GM20431 (cell line): ENCODE measurements around the gene UTP14A.
"Not testable (repeated sequence)": the region's sequence is repeated elsewhere in the genome, so short reads cannot be mapped to it uniquely, and the experiment has no call there.

Experiments
- in situ Hi-C: fragments of 300-500 bp; cut with MseI, MboI; formaldehyde crosslinking; loops from one replicate; pipeline ENCODE4 v1.15.0; 2020; ENCODE audit warnings: low sequenced_read_pairs; ENCODE audit not compliant: unreplicated experiment

The UTP14A gene, protein sequence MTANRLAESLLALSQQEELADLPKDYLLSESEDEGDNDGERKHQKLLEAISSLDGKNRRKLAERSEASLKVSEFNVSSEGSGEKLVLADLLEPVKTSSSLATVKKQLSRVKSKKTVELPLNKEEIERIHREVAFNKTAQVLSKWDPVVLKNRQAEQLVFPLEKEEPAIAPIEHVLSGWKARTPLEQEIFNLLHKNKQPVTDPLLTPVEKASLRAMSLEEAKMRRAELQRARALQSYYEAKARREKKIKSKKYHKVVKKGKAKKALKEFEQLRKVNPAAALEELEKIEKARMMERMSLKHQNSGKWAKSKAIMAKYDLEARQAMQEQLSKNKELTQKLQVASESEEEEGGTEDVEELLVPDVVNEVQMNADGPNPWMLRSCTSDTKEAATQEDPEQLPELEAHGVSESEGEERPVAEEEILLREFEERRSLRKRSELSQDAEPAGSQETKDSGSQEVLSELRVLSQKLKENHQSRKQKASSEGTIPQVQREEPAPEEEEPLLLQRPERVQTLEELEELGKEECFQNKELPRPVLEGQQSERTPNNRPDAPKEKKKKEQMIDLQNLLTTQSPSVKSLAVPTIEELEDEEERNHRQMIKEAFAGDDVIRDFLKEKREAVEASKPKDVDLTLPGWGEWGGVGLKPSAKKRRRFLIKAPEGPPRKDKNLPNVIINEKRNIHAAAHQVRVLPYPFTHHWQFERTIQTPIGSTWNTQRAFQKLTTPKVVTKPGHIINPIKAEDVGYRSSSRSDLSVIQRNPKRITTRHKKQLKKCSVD

DNA sequence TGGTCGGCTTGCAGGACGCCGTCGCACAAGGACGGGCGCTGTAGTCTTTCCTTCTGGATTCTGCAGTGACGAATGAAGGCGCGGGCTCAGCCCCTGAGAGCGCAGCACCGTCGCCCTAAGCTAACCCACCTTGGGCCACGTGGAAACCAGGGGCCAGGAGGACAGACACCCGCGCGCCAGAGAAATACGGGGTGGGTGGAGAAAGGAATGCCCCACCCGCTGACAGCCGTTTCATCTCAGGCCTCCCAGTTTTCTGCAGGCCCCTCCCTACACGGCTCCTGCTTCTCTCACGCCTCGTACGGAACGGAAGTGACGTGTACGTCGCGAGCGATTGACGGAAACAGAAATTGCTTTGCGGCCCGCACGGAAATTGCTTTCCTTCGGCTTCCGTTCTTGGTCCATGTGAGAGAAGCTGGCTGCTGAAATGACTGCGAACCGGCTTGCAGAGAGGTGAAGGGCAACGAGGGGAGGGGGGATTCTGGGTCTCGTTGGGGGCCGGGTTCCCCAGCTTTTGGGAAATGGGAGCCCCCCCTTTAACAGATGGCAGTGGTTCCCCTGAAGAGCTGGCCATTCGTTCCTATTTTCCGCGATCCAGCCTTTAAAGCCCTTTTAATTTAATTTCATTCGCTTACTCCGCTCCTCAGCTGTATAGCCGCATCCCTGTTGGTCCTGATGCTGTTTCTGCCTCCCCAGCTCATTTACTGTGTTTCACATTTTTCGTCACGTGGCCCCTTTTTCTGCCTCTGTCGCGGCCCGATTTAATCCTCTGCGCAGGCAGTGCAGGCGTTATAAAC is at the start of gene UTP14A:
Gene UTP14A (plus strand): TSS at position 378 of the 794 bp plus-strand sequence. CDS start 47 bp downstream, at position 425.
- in situ Hi-C loops = no loop called here

GRCh38 chrX:129859134-129859533 is 46.8 kb upstream of the UTP14A start:
- in situ Hi-C loops = not testable (repeated sequence)

DNA sequence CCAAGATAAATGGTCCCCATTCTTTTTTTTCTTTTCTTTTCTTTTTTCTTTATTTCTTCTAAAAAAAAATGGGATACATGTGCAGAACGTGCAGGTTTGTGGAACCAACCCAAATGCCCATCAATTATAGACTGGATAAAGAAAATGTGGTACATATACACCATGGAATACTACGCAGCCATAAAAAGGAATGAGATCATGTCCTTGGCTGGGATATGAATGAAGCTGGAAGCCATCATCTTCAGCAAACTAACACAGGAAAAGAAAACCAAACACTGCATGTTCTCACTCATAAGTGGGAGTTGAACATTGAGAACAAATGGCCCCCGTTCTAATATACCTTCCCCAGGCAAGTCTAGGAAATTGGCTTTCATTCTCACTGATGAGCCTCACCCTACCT is 39.6 kb upstream of the UTP14A start:
- in situ Hi-C loops = not testable (repeated sequence)

DNA sequence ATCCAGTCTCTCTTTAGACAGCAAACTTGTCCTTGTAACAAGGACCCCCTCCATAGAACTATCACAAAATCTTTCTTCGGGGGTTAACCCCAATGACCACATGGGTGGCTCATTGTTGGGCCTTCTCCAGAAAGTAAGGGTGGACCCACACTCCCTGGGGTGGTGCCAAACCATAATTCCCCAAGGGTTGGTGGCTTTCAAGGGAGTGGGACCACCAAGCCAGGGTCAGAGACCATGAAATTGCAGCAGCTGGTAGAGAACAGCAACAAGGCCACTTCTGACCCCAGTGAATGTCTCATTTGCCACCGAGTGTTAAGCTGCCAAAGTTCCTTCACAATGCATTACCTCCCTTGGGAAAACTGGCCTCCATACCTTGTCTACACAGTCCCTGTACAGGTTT is 33.4 kb upstream of the UTP14A start:
- in situ Hi-C loops = no loop called here

DNA sequence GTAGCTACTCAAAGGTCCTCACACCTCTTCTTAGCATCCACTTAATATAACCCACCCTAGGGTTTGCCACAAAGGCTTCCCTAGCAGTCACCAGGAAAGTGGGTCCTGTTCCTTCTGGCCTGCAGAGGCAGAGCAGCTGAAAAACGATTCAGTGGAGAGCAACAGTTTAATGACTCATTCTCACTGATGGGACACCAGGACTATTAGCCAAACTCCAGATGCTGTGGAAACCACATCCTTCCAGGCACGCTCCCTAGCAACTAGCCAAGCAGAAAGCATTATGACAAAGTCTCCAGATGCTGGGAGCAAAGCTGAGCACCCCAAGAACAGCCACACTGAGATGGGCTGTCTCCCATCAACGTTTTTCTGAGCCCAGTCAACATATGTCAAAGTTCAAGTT is 30.3 kb upstream of the UTP14A start:
- in situ Hi-C loops = no loop called here

GRCh38 chrX:129876771-129877305 is 29.1 kb upstream of the UTP14A start:
- in situ Hi-C loops = no loop called here

- in situ Hi-C loops = no loop called here
These were observed 28.6 kb upstream of the UTP14A start for GRCh38 chrX:129877401-129877800.

- in situ Hi-C loops = no loop called here
These were observed 5.9 kb upstream of the UTP14A start for GRCh38 chrX:129900054-129900453.

- in situ Hi-C loops = no loop called here
These were observed 2.7 kb downstream of the UTP14A start for GRCh38 chrX:129908636-129909035.

- in situ Hi-C loops = no loop called here
These were observed 19.5 kb downstream of the UTP14A start for GRCh38 chrX:129925305-129926092.

DNA sequence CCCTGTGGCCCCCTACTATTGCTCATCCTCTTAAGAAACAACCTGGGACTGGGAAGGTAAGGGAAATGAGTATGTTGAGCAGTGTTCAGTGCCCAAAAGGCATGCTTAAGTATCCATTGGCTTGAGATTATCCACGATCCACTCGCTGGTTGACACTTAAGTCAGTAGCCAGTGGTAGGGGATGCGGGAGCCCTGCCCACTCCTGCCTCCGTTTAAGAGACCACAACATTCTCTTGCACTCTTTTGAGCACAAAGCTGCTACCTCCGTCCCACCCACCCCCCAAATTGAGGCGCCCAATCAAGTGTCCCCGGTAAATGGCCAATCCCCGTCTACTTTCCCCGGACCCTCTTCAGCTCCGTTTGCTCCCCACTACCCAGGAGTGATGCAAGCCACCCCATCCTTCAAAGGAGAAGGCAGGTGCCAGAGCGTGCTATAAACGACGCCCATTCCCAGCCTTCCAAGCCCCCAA is 25.0 kb downstream of the UTP14A start:
- in situ Hi-C loops = no loop called here

DNA sequence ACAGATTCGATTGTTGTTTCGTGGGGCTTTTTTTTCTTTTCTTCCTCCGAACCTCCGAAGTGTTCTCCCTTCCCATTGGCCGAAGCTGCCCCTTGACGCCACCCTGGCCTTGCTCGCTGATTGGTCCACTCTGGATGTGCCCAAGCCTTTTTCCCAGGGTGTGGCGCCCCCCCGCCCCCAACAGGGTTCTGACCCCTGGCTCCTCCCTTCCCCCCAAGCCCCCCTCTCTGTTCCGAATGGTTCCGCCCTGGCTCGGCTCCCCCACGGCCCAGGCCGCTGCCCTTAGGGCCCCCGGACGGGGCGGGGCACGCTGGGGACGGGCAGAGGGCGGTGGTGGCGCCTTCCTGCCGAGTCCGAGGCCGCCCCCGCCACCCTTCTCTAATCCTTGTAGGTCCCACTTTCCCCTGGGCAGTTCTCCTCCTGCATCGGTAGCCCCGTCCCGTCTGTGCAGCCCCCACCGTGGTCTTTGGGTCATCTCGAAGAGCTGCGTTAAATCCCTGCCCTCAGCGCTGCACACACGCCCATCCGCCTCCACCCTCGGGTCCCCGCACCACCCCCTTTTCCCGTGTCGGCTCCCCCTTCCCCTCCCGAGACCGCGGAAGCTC is 25.5 kb downstream of the UTP14A start:
- in situ Hi-C loops = no loop called here

DNA sequence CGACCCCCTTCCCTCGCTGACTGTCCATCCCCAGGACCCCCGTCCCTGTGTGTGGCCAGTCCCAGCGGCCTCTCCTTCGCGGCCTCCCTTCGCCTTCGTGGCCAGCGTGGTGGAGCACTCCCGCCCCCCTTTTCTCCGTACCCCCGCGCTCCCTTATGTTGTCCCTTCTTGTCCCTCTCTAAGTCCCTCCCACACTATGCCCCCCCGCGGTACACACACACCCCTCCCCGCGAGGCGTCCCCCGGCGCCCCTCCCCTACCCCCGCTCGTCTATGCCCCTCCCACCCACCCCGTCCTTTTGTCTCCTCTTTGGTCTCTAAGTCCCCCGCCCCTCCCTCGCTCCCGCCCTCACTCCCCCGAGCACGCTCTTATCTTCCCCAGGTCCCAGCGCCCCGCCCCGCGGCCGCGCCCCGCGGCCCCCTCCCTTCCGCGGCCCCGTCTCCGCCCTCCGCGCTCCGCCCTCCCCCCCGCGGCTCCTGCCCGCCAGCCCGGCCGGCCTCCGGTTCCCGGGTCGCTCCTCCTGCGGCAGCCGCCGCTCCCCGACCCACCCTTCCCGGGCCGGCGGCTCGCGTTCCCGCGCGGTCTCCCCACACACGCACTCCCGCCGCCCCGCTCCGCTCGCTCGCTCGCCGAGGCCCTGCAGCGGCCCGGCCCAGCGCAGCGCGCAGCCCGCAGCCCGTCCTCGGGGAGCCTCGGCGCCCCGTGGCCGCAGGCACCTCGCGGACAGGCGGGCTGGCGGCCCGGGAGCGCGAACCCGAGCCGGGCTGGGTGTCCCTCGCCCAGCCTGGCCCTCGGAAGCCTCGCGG is 26.3 kb downstream of the UTP14A start:
- in situ Hi-C loops = no loop called here

DNA sequence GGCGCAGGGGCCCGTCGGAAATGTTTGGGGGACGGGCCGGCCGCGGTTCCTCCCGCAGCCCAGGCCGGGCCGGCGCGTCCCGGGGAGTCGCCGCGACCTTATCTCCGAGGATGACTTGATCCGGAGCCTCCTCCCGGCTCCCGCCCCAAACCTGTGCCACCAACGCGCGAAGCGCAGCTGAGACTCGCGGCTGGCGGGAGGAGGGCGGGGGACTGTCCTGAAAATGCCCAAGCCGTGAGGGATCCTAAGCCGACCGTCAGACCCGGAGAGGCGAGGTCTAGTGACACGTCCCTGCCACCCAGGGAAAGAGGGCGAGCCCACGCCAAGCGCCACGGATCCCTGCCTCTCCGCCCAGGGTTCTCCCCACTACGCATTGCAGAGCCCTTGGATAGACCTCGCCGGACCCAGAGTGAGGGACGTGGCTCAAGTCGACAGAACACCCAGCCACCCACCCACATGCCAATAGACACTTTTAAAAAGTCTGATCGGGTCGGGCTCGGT is 26.9 kb downstream of the UTP14A start:
- in situ Hi-C loops = no loop called here

- in situ Hi-C loops = no loop called here
These were observed 27.7 kb downstream of the UTP14A start for GRCh38 chrX:129933700-129934099.

- in situ Hi-C loops = no loop called here
These were observed 28.5 kb downstream of the UTP14A start for GRCh38 chrX:129934461-129934860.

- in situ Hi-C loops = no loop called here
These were observed 29.0 kb downstream of the UTP14A start for GRCh38 chrX:129934952-129935351.

DNA sequence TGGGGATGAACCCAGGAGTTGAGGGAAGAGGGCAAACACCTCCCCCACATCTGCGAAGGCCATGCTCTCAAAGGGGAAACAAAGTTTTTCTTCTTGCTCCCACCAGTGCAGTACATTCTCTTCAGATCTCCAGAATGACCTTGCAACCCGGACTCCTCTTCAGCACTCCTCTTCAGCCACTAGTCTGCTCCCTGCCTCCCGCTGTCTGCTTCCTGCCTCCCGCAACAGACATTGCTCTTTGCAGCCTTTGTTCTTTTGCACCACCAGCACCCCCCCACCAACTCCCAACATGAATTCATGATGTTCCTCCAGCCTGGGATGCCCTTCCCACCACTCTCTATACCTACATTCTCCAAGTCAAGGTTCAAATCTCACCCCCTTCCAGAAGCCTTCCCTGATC is 32.1 kb downstream of the UTP14A start:
- in situ Hi-C loops = no loop called here
